Activated T-cell treated with anti-CD3 and anti-CD28 coated beads, Interleukin-2, amount 50 U/mL, for 1 hour (primary cell): Measurements from ENCODE around the gene ARRDC2.
"Not testable (repeated sequence)": the region's sequence is repeated elsewhere in the genome, so short reads cannot be mapped to it uniquely, and the experiment has no call there.

Experiments used
- DNase-seq: peaks from one replicate; pipeline ENCODE4 v3.0.0-alpha.2; 2020

ARRDC2 gene

GRCh38 chr19:18007917-18008673 lies at the start of gene ARRDC2:
Gene ARRDC2, plus strand, starts transcription at chr19:18008170. Its CDS starts 141 bp downstream, at chr19:18008311.
- peak; percentile 88 for DNase-seq

- DNase-seq: no peak
Observed at GRCh38 chr19:17963936-17964691, 43.9 kb upstream of the ARRDC2 start.

- no peak for DNase-seq
Observed at GRCh38 chr19:17965370-17966128, 42.4 kb upstream of the ARRDC2 start.

- DNase-seq: no peak
Observed at GRCh38 chr19:17966129-17966483, 41.9 kb upstream of the ARRDC2 start.

DNA sequence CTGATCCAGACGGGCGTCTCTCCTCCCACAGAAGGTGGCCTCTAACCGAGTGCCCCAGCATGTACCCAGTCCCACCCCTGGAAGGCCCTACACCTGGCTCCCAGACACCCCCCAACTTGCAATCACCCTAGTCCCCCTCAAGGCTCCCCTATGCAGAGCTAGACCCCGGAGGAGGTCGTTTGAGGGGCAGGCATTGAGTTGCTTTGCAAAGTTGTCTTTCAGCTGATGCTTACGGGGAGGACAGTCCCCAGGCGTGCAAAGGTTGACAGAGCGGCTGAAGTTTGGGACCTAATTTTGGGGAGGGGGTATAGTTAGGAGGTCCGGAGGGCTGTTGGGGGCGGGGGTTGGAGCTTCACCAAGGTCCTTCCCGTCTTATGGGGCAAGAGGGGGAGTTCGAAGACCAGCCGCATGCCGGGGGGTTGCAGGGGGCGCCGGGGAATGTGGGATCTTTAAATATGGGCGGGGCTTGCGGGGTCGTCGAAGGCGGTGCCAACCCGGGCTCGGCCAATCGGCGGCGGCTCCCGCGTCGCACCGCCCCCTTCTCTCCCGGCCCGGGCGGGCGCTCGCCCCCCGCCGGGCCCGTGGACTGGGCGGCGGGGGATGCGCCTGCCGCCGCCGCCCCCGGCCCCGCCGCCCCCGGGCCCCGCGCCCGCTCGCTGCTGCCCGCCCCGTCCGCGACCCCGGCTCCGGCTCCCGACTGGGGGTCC lies 41.3 kb upstream of the ARRDC2 start, which contains the start of gene KCNN1:
KCNN1 (plus strand) TSS at position 558 of the 707 bp plus-strand sequence. CDS start 6,782 bp downstream, outside the sequence.
- no peak for DNase-seq

- DNase-seq: no peak
Observed at GRCh38 chr19:17967257-17968051, 40.5 kb upstream of the ARRDC2 start.

GRCh38 chr19:17968362-17968761 lies 39.6 kb upstream of the ARRDC2 start:
- no peak for DNase-seq

- no peak for DNase-seq
Observed at GRCh38 chr19:17969096-17969792, 38.7 kb upstream of the ARRDC2 start.

GRCh38 chr19:17972230-17972629 lies 35.7 kb upstream of the ARRDC2 start:
- no peak for DNase-seq

GRCh38 chr19:17973759-17974158 lies 34.2 kb upstream of the ARRDC2 start:
- DNase-seq: no peak

DNA sequence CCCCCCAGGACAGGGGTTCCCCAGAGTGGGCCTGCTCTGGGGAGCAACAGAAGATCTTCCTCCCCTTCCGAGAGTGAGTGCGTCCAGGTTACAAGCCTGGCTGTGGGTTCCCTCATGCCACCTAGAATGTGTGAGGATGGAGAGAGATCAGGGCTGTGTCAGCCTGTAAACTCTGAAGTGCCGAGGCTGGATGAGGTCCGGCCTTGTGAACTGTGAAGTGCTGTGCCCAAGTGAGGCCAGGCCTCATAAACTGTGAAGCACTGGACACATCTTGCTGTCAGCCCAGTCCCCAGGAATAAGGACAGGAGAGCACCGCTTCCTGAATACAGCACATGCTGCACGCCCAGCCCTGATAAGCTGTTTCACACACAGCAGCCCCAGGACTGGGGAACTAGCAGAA lies 33.4 kb upstream of the ARRDC2 start:
- no peak for DNase-seq

DNA sequence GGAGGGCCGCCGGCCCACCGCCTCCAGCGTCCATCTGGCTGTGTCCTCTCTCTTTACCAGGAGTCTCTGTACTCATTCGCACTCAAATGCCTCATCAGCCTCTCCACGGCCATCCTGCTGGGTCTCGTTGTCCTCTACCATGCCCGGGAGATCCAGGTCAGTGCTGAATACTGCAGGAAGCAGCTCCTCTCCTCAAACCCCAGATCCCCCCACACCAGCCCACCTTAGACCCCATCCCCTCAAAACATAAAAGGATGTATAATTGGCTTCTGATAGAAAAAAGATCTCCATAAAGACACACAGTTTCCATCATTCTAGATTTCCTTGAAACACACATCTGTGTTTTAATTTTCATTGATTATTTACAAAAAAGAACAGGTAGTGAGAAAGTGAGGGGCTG lies 32.9 kb upstream of the ARRDC2 start:
- no peak for DNase-seq

GRCh38 chr19:17977021-17977420 lies 30.9 kb upstream of the ARRDC2 start:
- no peak for DNase-seq

- no peak for DNase-seq
Observed at GRCh38 chr19:17977488-17977887, 30.5 kb upstream of the ARRDC2 start.

DNA sequence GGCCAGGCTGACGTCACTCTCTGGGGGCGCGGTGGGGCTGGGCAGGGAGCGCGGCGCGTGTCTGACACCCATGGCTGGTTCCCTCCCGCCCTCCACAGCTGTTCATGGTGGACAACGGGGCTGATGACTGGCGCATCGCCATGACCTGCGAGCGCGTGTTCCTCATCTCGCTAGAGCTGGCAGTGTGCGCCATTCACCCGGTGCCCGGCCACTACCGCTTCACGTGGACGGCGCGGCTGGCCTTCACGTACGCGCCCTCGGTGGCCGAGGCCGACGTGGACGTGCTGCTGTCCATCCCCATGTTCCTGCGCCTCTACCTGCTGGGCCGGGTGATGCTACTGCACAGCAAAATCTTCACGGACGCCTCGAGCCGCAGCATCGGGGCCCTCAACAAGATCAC lies 26.4 kb upstream of the ARRDC2 start:
- DNase-seq: no peak

DNA sequence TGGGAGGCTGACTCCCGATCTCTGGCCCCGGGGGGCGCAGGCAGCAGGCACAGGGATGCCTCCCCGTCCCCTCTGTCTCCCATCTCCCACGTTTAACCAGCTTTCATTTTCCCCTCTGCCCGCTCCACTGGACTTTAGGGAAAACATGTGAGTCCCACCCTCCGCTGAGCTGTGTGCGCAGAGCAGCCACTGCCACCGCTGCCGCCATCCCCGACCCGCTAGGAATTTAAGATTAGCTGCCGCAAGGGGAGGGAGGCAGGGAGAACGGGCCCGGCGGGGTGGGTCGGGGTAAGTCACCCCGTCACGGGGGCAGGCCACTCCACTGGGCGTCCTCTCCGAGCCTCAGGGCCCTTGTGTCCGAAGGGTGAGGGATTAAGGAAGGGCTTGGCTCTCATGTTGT lies 25.5 kb upstream of the ARRDC2 start:
- DNase-seq: no peak

- DNase-seq: no peak
Observed at GRCh38 chr19:17985037-17985818, 22.7 kb upstream of the ARRDC2 start.

- DNase-seq: not testable (repeated sequence)
Observed at GRCh38 chr19:17986569-17986968, 21.4 kb upstream of the ARRDC2 start.

DNA sequence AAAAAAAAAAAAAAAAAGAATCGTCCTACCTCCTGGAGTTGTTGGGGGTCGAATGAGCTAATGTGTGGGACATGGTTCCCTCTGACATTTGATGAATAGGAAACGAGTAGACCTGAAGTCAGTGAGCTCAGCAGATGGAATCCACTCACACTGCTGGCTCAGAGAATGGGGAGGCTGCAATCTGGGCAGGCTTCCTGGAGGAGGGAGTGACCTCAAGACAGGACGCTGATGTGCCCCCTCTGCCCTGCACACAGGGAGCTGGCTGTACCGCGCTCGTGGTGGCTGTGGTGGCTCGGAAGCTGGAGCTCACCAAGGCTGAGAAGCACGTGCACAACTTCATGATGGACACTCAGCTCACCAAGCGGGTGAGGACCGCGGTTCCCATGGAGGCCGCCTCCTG lies 19.8 kb upstream of the ARRDC2 start:
- no peak for DNase-seq

- DNase-seq: no peak
Observed at GRCh38 chr19:17989425-17990094, 18.4 kb upstream of the ARRDC2 start.
